ENCODE results near the gene PDE6A. TPM values are rescaled to one million over a fixed set of nuclear protein-coding genes. Genes with fewer than 3 reads are reported as not detected.

PDE6A gene
- total and polyA plus RNA-seq, 2 donors (not counting 3 experiments of a cell fraction or from before 2014, with no cell fraction given): not detected

GRCh38 chr5:149863176-149863575, 81.4 kb downstream of the PDE6A start:
- FAIRE-seq (no peak), DNase-seq (ENCODE audit: low read depth, low spot score) (no peak)
- BruUV-seq (replicated peaks): no TSS peak
- TF ChIP-seq FOS (IDR thresholded peaks at IDR 0.05; ENCODE audit: borderline replicate concordance, insufficient read depth, low read length): no peak
- TF ChIP-seq POLR2AphosphoS5 (IDR thresholded peaks at IDR 0.05; ENCODE audit: insufficient read depth, low read depth, low read length): no peak
- no peak for TF ChIP-seq MAX (IDR thresholded peaks at IDR 0.05; ENCODE audit: insufficient read depth, insufficient read length)
- Histone ChIP-seq H3K79me2 (ENCODE audit: control insufficient read depth, insufficient read depth, low read length) (no peaks in the 10 kb centered on the region), H3K4me1 (ENCODE audit: control insufficient read depth, extremely low read depth, insufficient read depth, low read length) (peaks cover 1% of the 10 kb centered on the region), H3K4me3 (replicated peaks in 1 of 3; ENCODE audit: insufficient read depth in 1 of 3, low read depth in 1 of 3, low read length in 3 of 3) (no peak overlapping the region), H3K27ac (ENCODE audit: insufficient read depth, low read depth, low read length) (no peak overlapping the region), H3K27me3 (ENCODE audit: control insufficient read depth in 2 of 2, insufficient read depth in 2 of 2, low read length in 2 of 2) (no peaks in the 10 kb centered on the region), H3K9ac (replicated peaks; ENCODE audit: extremely low read depth, insufficient read depth, low read length) (no peak overlapping the region), H3K4me2 (ENCODE audit: insufficient read depth, low read length) (no peak overlapping the region), H3K36me3 (ENCODE audit: control insufficient read depth in 2 of 2, extremely low read depth in 1 of 2, insufficient read depth in 2 of 2, low read length in 2 of 2) (no peaks in the 10 kb centered on the region), H4K20me1 (replicated peaks; ENCODE audit: control insufficient read depth, extremely low read depth, insufficient read depth, low read length) (no peaks in the 10 kb centered on the region), H3K9me3 (replicated peaks; ENCODE audit: control insufficient read depth, insufficient read depth, low read length) (no peaks in the 10 kb centered on the region), H3K9me1 (replicated peaks; ENCODE audit: control insufficient read depth, extremely low read depth, insufficient read depth, low read length) (no peaks in the 10 kb centered on the region), H2AFZ (ENCODE audit: low read depth, low read length) (no peak overlapping the region)
- POLR2A ChIA-PET: no interaction called here
- dilution Hi-C loops (cut with MboI; ENCODE audit: extremely low pct_ligation_motif_present, low sequenced_read_pairs): no loop called here
- intact Hi-C loops (cut with micrococcal nuclease): no loop called here
- CTCF ChIA-PET: interaction anchor here (1.0 to 3.1 kb wide), 5 partner anchors 8 to 99 kb away, joined by 3 to 28 read pairs (median 4); no protein-coding TSS in a partner anchor

GRCh38 chr5:149860801-149861322, 83.7 kb downstream of the PDE6A start:
- POLR2A ChIA-PET: no interaction called here
- TF ChIP-seq JUN (IDR thresholded peaks at IDR 0.05; ENCODE audit: borderline replicate concordance, insufficient read depth, insufficient read length, low read depth) (no peak), CTCF (IDR thresholded peaks at IDR 0.05; ENCODE audit: extremely low read depth in 1 of 2, insufficient read depth in 1 of 2, low read depth in 1 of 2, low read length in 2 of 2) (no peak), GATA2 (IDR thresholded peaks at IDR 0.05; ENCODE audit: insufficient read depth, insufficient read length, low read depth, low read length) (no peak), MYC (IDR thresholded peaks at IDR 0.05; ENCODE audit: low read depth, low read length) (no peak), POLR2A (IDR thresholded peaks at IDR 0.05; ENCODE audit: low read depth, low read length) (no peak), MAX (IDR thresholded peaks at IDR 0.05; ENCODE audit: insufficient read depth, insufficient read length) (no peak), EZH2 (IDR thresholded peaks at IDR 0.05; ENCODE audit: borderline replicate concordance, low read depth, low read length, severe bottlenecking) (no peak), FOS (IDR thresholded peaks at IDR 0.05; ENCODE audit: borderline replicate concordance, insufficient read depth, low read length) (no peak), POLR2AphosphoS5 (IDR thresholded peaks at IDR 0.05; ENCODE audit: insufficient read depth, low read depth, low read length) (no peak)

More at GRCh38 chr5:149860801-149861322, 83.7 kb downstream of the PDE6A start:
- no peaks in the 10 kb centered on the region for H3K79me2 ChIP-seq (ENCODE audit: control insufficient read depth, insufficient read depth, low read length)
- no peak overlapping the region for H3K4me3 ChIP-seq (replicated peaks in 1 of 3; ENCODE audit: insufficient read depth in 1 of 3, low read depth in 1 of 3, low read length in 3 of 3)
- no peak overlapping the region for H3K9ac ChIP-seq (replicated peaks; ENCODE audit: extremely low read depth, insufficient read depth, low read length)
- no peaks in the 10 kb centered on the region for H3K36me3 ChIP-seq (ENCODE audit: control insufficient read depth in 2 of 2, extremely low read depth in 1 of 2, insufficient read depth in 2 of 2, low read length in 2 of 2)
- H3K9me1 ChIP-seq (replicated peaks; ENCODE audit: control insufficient read depth, extremely low read depth, insufficient read depth, low read length): no peaks in the 10 kb centered on the region
- H4K20me1 ChIP-seq (replicated peaks; ENCODE audit: control insufficient read depth, extremely low read depth, insufficient read depth, low read length): no peaks in the 10 kb centered on the region
- peaks cover 12% of the 10 kb centered on the region for H3K4me1 ChIP-seq (ENCODE audit: control insufficient read depth, extremely low read depth, insufficient read depth, low read length)
- CTCF ChIA-PET: interaction anchor here (0.7 to 3.1 kb wide), 7 partner anchors 9 to 131 kb away, joined by 3 to 28 read pairs (median 5); no protein-coding TSS in a partner anchor
- BruUV-seq (replicated peaks): no TSS peak
- intact Hi-C loops (cut with micrococcal nuclease): no loop called here
- FAIRE-seq: no peak
- no peak overlapping the region for H3K27ac ChIP-seq (ENCODE audit: insufficient read depth, low read depth, low read length)
- no peaks in the 10 kb centered on the region for H3K9me3 ChIP-seq (replicated peaks; ENCODE audit: control insufficient read depth, insufficient read depth, low read length)
- no peak overlapping the region for H3K4me2 ChIP-seq (ENCODE audit: insufficient read depth, low read length)
- no peak for DNase-seq (ENCODE audit: low read depth, low spot score)
- H2AFZ ChIP-seq (ENCODE audit: low read depth, low read length): no peak overlapping the region
- no peaks in the 10 kb centered on the region for H3K27me3 ChIP-seq (ENCODE audit: control insufficient read depth in 2 of 2, insufficient read depth in 2 of 2, low read length in 2 of 2)
- dilution Hi-C loops (cut with MboI; ENCODE audit: extremely low pct_ligation_motif_present, low sequenced_read_pairs): no loop called here
